ENCODE measurements around the gene THBS4. TPM values are rescaled to one million over a fixed set of nuclear protein-coding genes. Genes with fewer than 3 reads are reported as not detected.

The THBS4 gene
- polyA plus RNA-seq, 1 of the 3 experiments (the other 2 are of a cell fraction): 1.1 TPM

GRCh38 chr5:80033513-80033912, 1.6 kb upstream of the THBS4 start:
- Histone ChIP-seq H3K4me2 (no peak overlapping the region), H3K27ac (ENCODE audit: low read depth in 2 of 2, low read length in 1 of 2) (no peak overlapping the region), H3K4me3 (ENCODE audit: low read depth in 2 of 2, low read length in 1 of 2) (no peak overlapping the region), H3K9me3 (no peaks in the 10 kb centered on the region), H3K9me2 (no peaks in the 10 kb centered on the region), H3F3A (replicated peaks; ENCODE audit: insufficient read depth) (no peaks in the 10 kb centered on the region), H3K79me2 (ENCODE audit: insufficient read depth) (no peaks in the 10 kb centered on the region), H2AFZ (ENCODE audit: low read depth) (no peak overlapping the region), H3K9ac (no peak overlapping the region), H3K27me3 (ENCODE audit: insufficient read depth) (peaks cover 17% of the 10 kb centered on the region), H3K4me1 (ENCODE audit: control insufficient read depth in 1 of 2, insufficient read depth in 2 of 2, low read depth in 1 of 2, low read length in 1 of 2) (peaks cover 0 to 2% of the 10 kb centered on the region in 2 experiments; a peak in 1 of 4 replicates), H3K36me3 (replicated peaks in 1 of 2; ENCODE audit: control insufficient read depth in 1 of 2, insufficient read depth in 2 of 2, low read length in 1 of 2) (no peaks in the 10 kb centered on the region), H4K20me1 (ENCODE audit: insufficient read depth) (no peaks in the 10 kb centered on the region)
- TF ChIP-seq SIN3A (IDR thresholded peaks at IDR 0.05; ENCODE audit: borderline replicate concordance, low read depth, low read length) (no peak), MAX (IDR thresholded peaks at IDR 0.05; ENCODE audit: low read depth) (no peak)
- ChIA-PET CTCF (interaction anchor here (0.8 to 1.0 kb wide), 2 partner anchors 11 to 66 kb away, joined by 3 read pairs; no protein-coding TSS in a partner anchor), POLR2A (no interaction called here)
- no peak for DNase-seq

GRCh38 chr5:80034559-80034958, 589 bp upstream of the THBS4 start:
- no peak for TF ChIP-seq TEAD4 (IDR thresholded peaks at IDR 0.05; ENCODE audit: borderline replicate concordance, insufficient read depth)
- no peak for TF ChIP-seq RCOR1 (IDR thresholded peaks at IDR 0.05; ENCODE audit: low read length)
- TF ChIP-seq MEF2A (IDR thresholded peaks at IDR 0.05; ENCODE audit: borderline replicate concordance, low read depth): no peak
- no peak for TF ChIP-seq EZH2phosphoT487 (IDR thresholded peaks at IDR 0.05; ENCODE audit: borderline replicate concordance, low read depth)
- TF ChIP-seq EP300 (IDR thresholded peaks at IDR 0.05; ENCODE audit: borderline replicate concordance in 1 of 2, low read depth in 1 of 2, low read length in 1 of 2): no peak
- TF ChIP-seq RFX5 (IDR thresholded peaks at IDR 0.05; ENCODE audit: low read length): no peak
- TF ChIP-seq TAF1 (IDR thresholded peaks at IDR 0.05; ENCODE audit: borderline replicate concordance, low read depth, low read length): no peak
- TF ChIP-seq FOXJ3 (CRISPR knock-in tag; IDR thresholded peaks at IDR 0.05): no peak
- ChIA-PET POLR2A (no interaction called here), CTCF (interaction anchor here (1.5 kb wide), 1 partner anchor 48 kb away, joined by 4 read pairs; no protein-coding TSS in a partner anchor)
- H3F3A ChIP-seq (replicated peaks; ENCODE audit: insufficient read depth): no peaks in the 10 kb centered on the region
- DNase-seq: no peak
- H3K36me3 ChIP-seq (replicated peaks in 1 of 2; ENCODE audit: control insufficient read depth in 1 of 2, insufficient read depth in 2 of 2, low read length in 1 of 2): no peaks in the 10 kb centered on the region
- H3K4me3 ChIP-seq (ENCODE audit: low read depth in 2 of 2, low read length in 1 of 2): peak overlapping the region in 1 of 2 experiments; percentile 40; a peak in 1 of 4 replicates
- H3K4me1 ChIP-seq (ENCODE audit: control insufficient read depth in 1 of 2, insufficient read depth in 2 of 2, low read depth in 1 of 2, low read length in 1 of 2): peaks cover 0 to 2% of the 10 kb centered on the region in 2 experiments; a peak in 1 of 4 replicates
- H3K9me3 ChIP-seq: no peaks in the 10 kb centered on the region
- no peak overlapping the region for H3K4me2 ChIP-seq
- no peaks in the 10 kb centered on the region for H3K79me2 ChIP-seq (ENCODE audit: insufficient read depth)
- no peak overlapping the region for H3K9ac ChIP-seq
- 76% methylated on average over 8 of the region's 8 CpGs for WGBS (ENCODE audit: low lambda C conversion rate)
- H3K9me2 ChIP-seq: no peaks in the 10 kb centered on the region
- H3K27me3 ChIP-seq (ENCODE audit: insufficient read depth): peaks cover 17% of the 10 kb centered on the region
- H2AFZ ChIP-seq (ENCODE audit: low read depth): no peak overlapping the region
- no peak overlapping the region for H3K27ac ChIP-seq (ENCODE audit: low read depth in 2 of 2, low read length in 1 of 2)
- H4K20me1 ChIP-seq (ENCODE audit: insufficient read depth): no peaks in the 10 kb centered on the region

- TF ChIP-seq IRF3 (IDR thresholded peaks at IDR 0.05; ENCODE audit: low read depth, low read length): no peak
- TF ChIP-seq ELF1 (IDR thresholded peaks at IDR 0.05): no peak
- TF ChIP-seq EP300 (IDR thresholded peaks at IDR 0.05; ENCODE audit: borderline replicate concordance in 1 of 2, low read depth in 1 of 2, low read length in 1 of 2): no peak
- no peak for TF ChIP-seq TCF12 (IDR thresholded peaks at IDR 0.05)
- no peak for TF ChIP-seq FOXM1 (IDR thresholded peaks at IDR 0.05; ENCODE audit: low read depth)
- no peak for TF ChIP-seq FOXJ3 (CRISPR knock-in tag; IDR thresholded peaks at IDR 0.05)
- no peak for TF ChIP-seq MAX (IDR thresholded peaks at IDR 0.05; ENCODE audit: low read depth)
- TF ChIP-seq MXI1 (IDR thresholded peaks at IDR 0.05; ENCODE audit: low read depth, low read length): no peak
- TF ChIP-seq GABPA (IDR thresholded peaks at IDR 0.05; ENCODE audit: low read depth): no peak
- no peaks in the 10 kb centered on the region for H3F3A ChIP-seq (replicated peaks; ENCODE audit: insufficient read depth)
Observed at GRCh38 chr5:80035839-80036238, 691 bp downstream of the THBS4 start.

More at GRCh38 chr5:80035839-80036238, 691 bp downstream of the THBS4 start:
- H3K36me3 ChIP-seq (replicated peaks in 1 of 2; ENCODE audit: control insufficient read depth in 1 of 2, insufficient read depth in 2 of 2, low read length in 1 of 2): no peaks in the 10 kb centered on the region
- ChIA-PET POLR2A (no interaction called here), CTCF (interaction anchor here (1.0 kb wide), 1 partner anchor 11 kb away, joined by 3 read pairs; no protein-coding TSS in a partner anchor)
- H3K9me2 ChIP-seq: no peaks in the 10 kb centered on the region
- H3K9ac ChIP-seq: no peak overlapping the region
- H3K79me2 ChIP-seq (ENCODE audit: insufficient read depth): no peaks in the 10 kb centered on the region
- H3K4me2 ChIP-seq: no peak overlapping the region
- 84% methylated on average over 7 of the region's 7 CpGs for WGBS (ENCODE audit: low lambda C conversion rate)
- peaks cover 0 to 2% of the 10 kb centered on the region in 2 experiments; a peak in 1 of 4 replicates for H3K4me1 ChIP-seq (ENCODE audit: control insufficient read depth in 1 of 2, insufficient read depth in 2 of 2, low read depth in 1 of 2, low read length in 1 of 2)
- peak; percentile 15 for DNase-seq
- no peak overlapping the region for H2AFZ ChIP-seq (ENCODE audit: low read depth)
- H3K4me3 ChIP-seq (ENCODE audit: low read depth in 2 of 2, low read length in 1 of 2): no peak overlapping the region; a peak in 1 of 4 replicates
- H3K27ac ChIP-seq (ENCODE audit: low read depth in 2 of 2, low read length in 1 of 2): no peak overlapping the region
- H3K27me3 ChIP-seq (ENCODE audit: insufficient read depth): peaks cover 17% of the 10 kb centered on the region
- H3K9me3 ChIP-seq: no peaks in the 10 kb centered on the region
- no peaks in the 10 kb centered on the region for H4K20me1 ChIP-seq (ENCODE audit: insufficient read depth)

All from SK-N-SH (cell line).